Measurements from ENCODE around the gene DAGLA.

DNA sequence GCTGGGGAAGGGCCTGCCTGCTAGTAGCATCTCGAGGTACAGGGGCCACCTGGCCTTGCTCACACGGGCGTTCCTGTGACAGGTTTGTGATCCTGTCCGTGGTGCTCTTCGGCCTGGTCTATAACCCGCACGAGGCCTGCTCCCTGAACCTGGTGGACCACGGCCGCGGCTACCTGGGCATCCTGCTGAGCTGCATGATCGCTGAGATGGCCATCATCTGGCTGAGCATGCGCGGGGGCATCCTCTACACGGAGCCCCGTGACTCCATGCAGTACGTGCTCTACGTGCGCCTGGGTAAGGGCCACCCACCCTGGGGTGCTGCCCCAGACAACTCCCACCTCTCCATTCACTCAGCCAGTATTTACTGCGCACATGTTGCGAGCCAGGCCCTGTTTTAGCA lies 40.4 kb downstream of the DAGLA start:
- no peak for TF ChIP-seq EZH2 (IDR thresholded peaks at IDR 0.05; ENCODE audit: borderline replicate concordance, low read length)
- no peak for TF ChIP-seq CTCF (IDR thresholded peaks at IDR 0.05; ENCODE audit: low read length)

All from OCI-LY1 (cell line).